Measurements from ENCODE around the gene SLC17A2.

Gene SLC17A2

GRCh38 chr6:25919657-25920056 lies 10.8 kb downstream of the SLC17A2 start:
- DNase-seq (ENCODE audit: low read depth in 2 of 2): no peak

- DNase-seq (ENCODE audit: low read depth in 2 of 2): no peak
These were observed 12.3 kb downstream of the SLC17A2 start for GRCh38 chr6:25918083-25918683.

GRCh38 chr6:25916789-25917490 lies 13.6 kb downstream of the SLC17A2 start:
- no peak for DNase-seq (ENCODE audit: low read depth in 2 of 2)

GRCh38 chr6:25916330-25916729 lies 14.2 kb downstream of the SLC17A2 start:
- no peak for DNase-seq (ENCODE audit: low read depth in 2 of 2)

- DNase-seq (ENCODE audit: low read depth in 2 of 2): no peak
These were observed 16.8 kb downstream of the SLC17A2 start for GRCh38 chr6:25913741-25914140.

GRCh38 chr6:25911351-25911750 lies 19.1 kb downstream of the SLC17A2 start:
- DNase-seq (ENCODE audit: low read depth in 2 of 2): no peak

- DNase-seq (ENCODE audit: low read depth in 2 of 2): no peak
These were observed 22.9 kb downstream of the SLC17A2 start for GRCh38 chr6:25907475-25908014.

GRCh38 chr6:25903467-25904099 lies 26.9 kb downstream of the SLC17A2 start:
- no peak for DNase-seq (ENCODE audit: low read depth in 2 of 2)

GRCh38 chr6:25902071-25902470 lies 28.4 kb downstream of the SLC17A2 start:
- DNase-seq (ENCODE audit: low read depth in 2 of 2): no peak

- DNase-seq (ENCODE audit: low read depth in 2 of 2): no peak
These were observed 29.6 kb downstream of the SLC17A2 start for GRCh38 chr6:25900843-25901242.

- DNase-seq (ENCODE audit: low read depth in 2 of 2): no peak
These were observed 30.7 kb downstream of the SLC17A2 start for GRCh38 chr6:25899580-25900408.

GRCh38 chr6:25899123-25899522 lies 31.4 kb downstream of the SLC17A2 start:
- no peak for DNase-seq (ENCODE audit: low read depth in 2 of 2)

- DNase-seq (ENCODE audit: low read depth in 2 of 2): no peak
These were observed 32.1 kb downstream of the SLC17A2 start for GRCh38 chr6:25898289-25898977.

GRCh38 chr6:25896252-25896651 lies 34.2 kb downstream of the SLC17A2 start:
- no peak for DNase-seq (ENCODE audit: low read depth in 2 of 2)

GRCh38 chr6:25895771-25896170 lies 34.7 kb downstream of the SLC17A2 start:
- DNase-seq (ENCODE audit: low read depth in 2 of 2): no peak

- DNase-seq (ENCODE audit: low read depth in 2 of 2): no peak
These were observed 36.7 kb downstream of the SLC17A2 start for GRCh38 chr6:25893778-25894177.

GRCh38 chr6:25892877-25893276 lies 37.6 kb downstream of the SLC17A2 start:
- DNase-seq (ENCODE audit: low read depth in 2 of 2): no peak

GRCh38 chr6:25889877-25890853 lies 40.3 kb downstream of the SLC17A2 start:
- no peak for DNase-seq (ENCODE audit: low read depth in 2 of 2)

GRCh38 chr6:25888626-25889025 lies 41.9 kb downstream of the SLC17A2 start:
- DNase-seq (ENCODE audit: low read depth in 2 of 2): no peak

GRCh38 chr6:25886066-25886465 lies 44.4 kb downstream of the SLC17A2 start:
- DNase-seq (ENCODE audit: low read depth in 2 of 2): no peak

All from stimulated activated CD8-positive, alpha-beta memory T cell treated with anti-CD3 and anti-CD28 coated beads, Interleukin-15, amount 100 ng/mL, for 4 hours (primary cell).